GM12873 (cell line): ENCODE results near the gene CPEB1.

Source experiments
- CTCF ChIP-seq: IDR thresholded peaks from 2 replicates; pipeline ENCODE4 v1.5.1; 2012; ENCODE audit warnings: low read depth, mild to moderate bottlenecking, moderate library complexity, low read length, control low read depth; ENCODE audit not compliant: insufficient read depth; ENCODE audit errors: missing control alignments

Gene CPEB1

GRCh38 chr15:82580713-82581112 lies 66.5 kb downstream of the CPEB1 start:
- TF ChIP-seq CTCF, result no peak

GRCh38 chr15:82575335-82575734 lies 71.8 kb downstream of the CPEB1 start:
- no peak for TF ChIP-seq CTCF

- no peak for TF ChIP-seq CTCF
Measured at GRCh38 chr15:82572986-82573385, 74.2 kb downstream of the CPEB1 start.

- no peak for TF ChIP-seq CTCF
Measured at GRCh38 chr15:82572311-82572710, 74.9 kb downstream of the CPEB1 start.

GRCh38 chr15:82571722-82572222 lies 75.4 kb downstream of the CPEB1 start:
- TF ChIP-seq CTCF, result no peak

- TF ChIP-seq CTCF, result no peak
Measured at GRCh38 chr15:82570721-82571508, 76.2 kb downstream of the CPEB1 start.

GRCh38 chr15:82569834-82570233 lies 77.3 kb downstream of the CPEB1 start:
- no peak for TF ChIP-seq CTCF
